IPS-15b (cell line): Measurements from ENCODE around the gene NELFB.

ENCODE experiments used
- H3K27me3 ChIP-seq: one replicate; pipeline ENCODE4 v1.6.1; 2013; ENCODE audit warnings: low read length; ENCODE audit not compliant: control insufficient read depth, insufficient read depth
- H3K36me3 ChIP-seq: one replicate; pipeline ENCODE4 v1.6.1; 2013; ENCODE audit warnings: low read length; ENCODE audit not compliant: control insufficient read depth, insufficient read depth
- H3K4me1 ChIP-seq: one replicate; pipeline ENCODE4 v1.6.1; 2013; ENCODE audit warnings: mild to moderate bottlenecking, low read length; ENCODE audit not compliant: control insufficient read depth, insufficient read depth
- H3K4me3 ChIP-seq: one replicate; pipeline ENCODE4 v1.5.1; 2013; ENCODE audit warnings: low read depth, low read length
- H3K9ac ChIP-seq: one replicate; pipeline ENCODE4 v1.6.1; 2013; ENCODE audit warnings: low read depth, mild to moderate bottlenecking, low read length
- H3K9me3 ChIP-seq: one replicate; pipeline ENCODE4 v1.6.1; 2013; ENCODE audit warnings: mild to moderate bottlenecking, low read length; ENCODE audit not compliant: control insufficient read depth, insufficient read depth

Gene NELFB

DNA sequence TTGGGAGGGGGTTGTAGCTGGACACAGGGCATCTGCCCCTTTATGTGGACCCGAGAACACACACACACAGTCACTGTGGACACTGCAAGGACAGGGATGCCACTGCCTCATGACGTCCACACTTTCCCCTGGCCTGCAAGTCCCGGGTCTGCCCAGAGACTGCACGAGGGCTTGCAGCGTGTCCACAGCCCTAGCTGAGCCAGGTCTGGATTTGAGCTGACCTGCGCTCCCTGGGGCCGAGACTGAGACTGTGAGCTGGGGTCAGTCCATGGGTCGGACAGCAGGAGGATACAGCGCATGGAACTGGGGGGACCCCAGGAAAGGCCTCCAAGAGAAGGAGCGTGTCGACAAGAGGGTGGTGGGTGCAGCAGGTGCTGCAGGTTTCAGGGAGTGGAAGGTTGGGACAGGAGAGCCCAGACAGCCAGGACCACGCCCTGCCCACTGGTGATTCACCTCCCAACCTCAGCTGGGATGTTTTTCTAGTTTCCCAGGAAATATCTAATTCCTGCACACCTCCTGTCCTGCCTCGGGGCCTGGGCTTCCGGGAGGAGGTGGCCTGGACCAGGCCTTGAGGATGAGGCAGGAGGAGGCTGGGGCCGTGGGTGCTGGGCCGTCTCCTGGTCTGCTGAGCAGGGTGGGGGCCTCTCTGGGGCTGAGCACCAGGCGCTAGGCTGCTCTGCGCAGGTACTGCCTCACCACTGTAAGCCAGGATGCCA lies 28.6 kb upstream of the NELFB start:
- Histone ChIP-seq H3K27me3 (no peaks in the 10 kb centered on the region), H3K36me3 (no peaks in the 10 kb centered on the region), H3K9me3 (no peaks in the 10 kb centered on the region), H3K9ac (no peak overlapping the region), H3K4me1 (no peaks in the 10 kb centered on the region), H3K4me3 (no peak overlapping the region)

- peak within 1 kb of the TSS; percentile 28 for H3K4me3 ChIP-seq
- no peak within 1 kb of the TSS for H3K9ac ChIP-seq
- no peaks in the 10 kb centered on the region for H3K9me3 ChIP-seq
- H3K4me1 ChIP-seq: no peaks in the 10 kb centered on the region
- H3K36me3 ChIP-seq: no peaks in the 10 kb centered on the region
- H3K27me3 ChIP-seq: no peaks in the 10 kb centered on the region
Measured at GRCh38 chr9:137227054-137227852, 27.9 kb upstream of the NELFB start, which contains the start of gene RNF224. Gene RNF224 (plus strand): TSS chr9:137227502. CDS start chr9:137228336, 834 bp downstream.

GRCh38 chr9:137227853-137228505 lies 27.1 kb upstream of the NELFB start:
- Histone ChIP-seq H3K9ac (no peak overlapping the region), H3K4me3 (peak overlapping the region; percentile 28), H3K4me1 (no peaks in the 10 kb centered on the region), H3K27me3 (no peaks in the 10 kb centered on the region), H3K36me3 (no peaks in the 10 kb centered on the region), H3K9me3 (no peaks in the 10 kb centered on the region)

- H3K27me3 ChIP-seq: no peaks in the 10 kb centered on the region
- no peaks in the 10 kb centered on the region for H3K36me3 ChIP-seq
- no peaks in the 10 kb centered on the region for H3K4me1 ChIP-seq
- H3K9ac ChIP-seq: no peak overlapping the region
- H3K4me3 ChIP-seq: no peak overlapping the region
- H3K9me3 ChIP-seq: no peaks in the 10 kb centered on the region
Measured at GRCh38 chr9:137228506-137228967, 26.6 kb upstream of the NELFB start.

- Histone ChIP-seq H3K4me3 (no peak overlapping the region), H3K27me3 (no peaks in the 10 kb centered on the region), H3K36me3 (no peaks in the 10 kb centered on the region), H3K9ac (no peak overlapping the region), H3K9me3 (no peaks in the 10 kb centered on the region), H3K4me1 (no peaks in the 10 kb centered on the region)
Measured at GRCh38 chr9:137228968-137229896, 25.9 kb upstream of the NELFB start.

- H3K4me3 ChIP-seq: no peak overlapping the region
- H3K9me3 ChIP-seq: no peaks in the 10 kb centered on the region
- H3K4me1 ChIP-seq: no peaks in the 10 kb centered on the region
- H3K27me3 ChIP-seq: no peaks in the 10 kb centered on the region
- no peaks in the 10 kb centered on the region for H3K36me3 ChIP-seq
- no peak overlapping the region for H3K9ac ChIP-seq
Measured at GRCh38 chr9:137229903-137230704, 25.0 kb upstream of the NELFB start.

GRCh38 chr9:137230705-137231371 lies 24.3 kb upstream of the NELFB start, which contains the start of gene SLC34A3:
Gene SLC34A3 (plus strand): TSS chr9:137230901. CDS start chr9:137231703, 802 bp downstream.
- Histone ChIP-seq H3K36me3 (no peaks in the 10 kb centered on the region), H3K27me3 (no peaks in the 10 kb centered on the region), H3K9ac (no peak within 1 kb of the TSS), H3K4me3 (no peak within 1 kb of the TSS), H3K4me1 (no peaks in the 10 kb centered on the region), H3K9me3 (no peaks in the 10 kb centered on the region)

DNA sequence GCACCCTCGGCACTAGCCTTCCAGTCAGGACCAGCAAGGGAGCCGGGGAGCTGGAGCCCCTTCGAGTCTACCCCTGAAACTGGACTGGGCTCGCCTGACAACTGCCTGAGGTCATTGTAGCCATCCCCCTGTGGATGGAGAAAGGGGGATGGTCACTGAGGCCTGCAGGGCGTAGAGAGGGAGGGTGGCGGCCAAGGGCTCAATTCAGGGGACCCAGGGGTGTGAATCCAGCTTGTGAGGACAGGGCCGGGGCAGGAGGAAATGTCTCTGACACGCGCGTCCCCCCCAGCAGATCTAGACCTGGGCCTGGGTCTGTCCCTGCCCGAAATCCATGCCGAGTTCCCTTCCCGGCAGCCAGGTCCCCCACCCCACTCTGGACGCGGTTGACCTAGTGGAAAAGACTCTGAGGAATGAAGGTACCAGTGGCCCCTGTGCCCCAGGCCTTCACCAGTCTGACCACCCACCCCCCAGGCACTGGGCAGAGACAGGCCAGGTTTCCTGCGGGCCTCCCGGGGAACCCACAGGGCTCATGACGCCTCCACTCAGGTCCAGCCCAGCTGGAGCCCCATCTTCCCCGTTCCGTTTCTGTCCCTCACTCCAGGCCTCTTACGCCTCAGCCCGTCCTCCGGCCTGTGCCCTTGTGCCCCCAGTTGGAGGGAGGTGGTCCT lies 23.6 kb upstream of the NELFB start:
- no peak overlapping the region for H3K9ac ChIP-seq
- H3K4me3 ChIP-seq: no peak overlapping the region
- H3K36me3 ChIP-seq: no peaks in the 10 kb centered on the region
- H3K27me3 ChIP-seq: no peaks in the 10 kb centered on the region
- H3K4me1 ChIP-seq: no peaks in the 10 kb centered on the region
- no peaks in the 10 kb centered on the region for H3K9me3 ChIP-seq

DNA sequence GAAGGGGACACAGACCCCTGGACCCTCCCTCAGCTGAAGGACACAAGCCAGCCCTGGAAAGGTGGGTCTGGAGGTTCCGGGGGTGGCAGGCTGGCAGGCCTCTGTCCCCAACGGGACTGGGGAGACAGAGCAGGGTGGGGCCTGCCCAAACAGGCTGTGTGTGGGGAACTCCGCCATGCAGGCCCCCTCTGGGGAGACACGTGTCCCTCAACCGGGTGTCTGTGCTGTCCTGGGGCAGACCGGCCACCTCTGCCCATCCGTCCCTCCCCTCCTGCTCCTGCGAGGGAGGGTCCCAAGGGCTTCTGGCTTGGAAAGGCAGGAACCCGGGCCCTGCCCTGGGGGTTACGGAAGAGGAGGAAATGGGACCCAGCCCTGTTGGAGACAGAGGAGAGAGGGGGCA lies 23.0 kb upstream of the NELFB start:
- no peaks in the 10 kb centered on the region for H3K27me3 ChIP-seq
- no peak overlapping the region for H3K9ac ChIP-seq
- no peaks in the 10 kb centered on the region for H3K36me3 ChIP-seq
- H3K9me3 ChIP-seq: no peaks in the 10 kb centered on the region
- H3K4me1 ChIP-seq: no peaks in the 10 kb centered on the region
- H3K4me3 ChIP-seq: no peak overlapping the region

DNA sequence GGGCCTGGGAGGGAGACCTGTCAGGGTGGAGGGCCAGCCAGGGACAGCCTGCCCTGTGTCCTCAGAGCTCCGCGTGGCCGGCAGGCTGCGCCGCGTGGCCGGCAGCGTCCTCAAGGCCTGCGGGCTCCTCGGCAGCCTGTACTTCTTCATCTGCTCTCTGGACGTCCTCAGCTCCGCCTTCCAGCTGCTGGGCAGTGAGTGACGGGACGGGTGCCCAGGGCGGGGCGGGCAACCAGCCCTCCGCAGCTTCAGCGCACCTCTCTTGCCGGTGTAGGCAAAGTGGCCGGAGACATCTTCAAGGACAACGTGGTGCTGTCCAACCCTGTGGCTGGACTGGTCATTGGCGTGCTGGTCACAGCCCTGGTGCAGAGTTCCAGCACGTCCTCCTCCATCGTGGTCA lies 22.6 kb upstream of the NELFB start:
- H3K27me3 ChIP-seq: no peaks in the 10 kb centered on the region
- H3K4me1 ChIP-seq: no peaks in the 10 kb centered on the region
- no peaks in the 10 kb centered on the region for H3K9me3 ChIP-seq
- no peak overlapping the region for H3K9ac ChIP-seq
- no peaks in the 10 kb centered on the region for H3K36me3 ChIP-seq
- H3K4me3 ChIP-seq: no peak overlapping the region
